Measurements from ENCODE around the gene POLR3F.
"Not testable (repeated sequence)": the region's sequence is repeated elsewhere in the genome, so short reads cannot be mapped to it uniquely, and the experiment has no call there.

The POLR3F gene, protein sequence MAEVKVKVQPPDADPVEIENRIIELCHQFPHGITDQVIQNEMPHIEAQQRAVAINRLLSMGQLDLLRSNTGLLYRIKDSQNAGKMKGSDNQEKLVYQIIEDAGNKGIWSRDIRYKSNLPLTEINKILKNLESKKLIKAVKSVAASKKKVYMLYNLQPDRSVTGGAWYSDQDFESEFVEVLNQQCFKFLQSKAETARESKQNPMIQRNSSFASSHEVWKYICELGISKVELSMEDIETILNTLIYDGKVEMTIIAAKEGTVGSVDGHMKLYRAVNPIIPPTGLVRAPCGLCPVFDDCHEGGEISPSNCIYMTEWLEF

DNA sequence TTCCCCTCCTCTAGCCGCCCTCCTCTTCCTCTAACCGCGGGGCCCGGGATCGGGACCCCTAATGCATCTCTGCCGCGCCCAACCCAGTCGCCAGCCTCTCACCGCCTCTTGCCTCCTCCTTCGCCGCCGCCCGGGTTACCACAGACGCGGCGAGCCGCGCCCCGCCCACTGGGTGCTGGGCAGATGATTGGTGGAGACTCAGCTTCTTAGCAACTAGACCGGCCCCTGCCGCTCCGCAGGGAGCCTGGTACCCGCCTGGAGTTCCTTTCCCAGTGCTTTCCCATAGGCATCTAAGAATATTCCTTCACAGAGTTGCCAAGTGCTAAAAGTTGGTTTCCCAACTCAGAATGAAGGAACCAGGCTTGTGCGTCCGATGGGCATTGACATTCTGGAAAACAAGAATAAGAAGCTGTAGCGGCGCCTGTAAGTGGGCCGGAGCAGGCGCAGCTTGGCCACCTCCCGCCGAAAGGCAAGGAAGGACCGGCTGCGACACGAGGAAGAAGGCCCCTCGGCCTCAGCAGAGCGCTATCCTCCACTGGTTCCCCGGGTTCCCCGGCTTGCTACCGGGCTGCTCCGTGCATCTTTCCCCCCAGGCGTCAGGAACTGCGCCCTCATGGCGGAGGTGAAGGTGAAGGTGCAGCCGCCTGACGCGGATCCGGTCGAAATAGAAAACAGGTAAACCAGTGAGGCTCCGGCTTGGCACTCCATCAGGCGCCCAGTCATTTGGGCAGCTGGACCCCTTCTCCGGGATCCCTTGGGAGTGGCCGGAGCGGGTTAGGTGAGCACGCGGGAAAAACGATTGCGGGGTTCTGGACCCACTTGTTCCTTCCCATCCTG, at the start of gene POLR3F, which contains the start of gene DZANK1:
POLR3F (plus strand) TSS at position 497 of the 837 bp plus-strand sequence; CDS start at position 614, 117 bp downstream.
DZANK1 (minus strand) TSS at position 137 of the 837 bp plus-strand sequence. CDS start 1,672 bp downstream, outside the sequence.
- DNase-seq (ENCODE audit: low read depth), result peak; percentile 85

DNA sequence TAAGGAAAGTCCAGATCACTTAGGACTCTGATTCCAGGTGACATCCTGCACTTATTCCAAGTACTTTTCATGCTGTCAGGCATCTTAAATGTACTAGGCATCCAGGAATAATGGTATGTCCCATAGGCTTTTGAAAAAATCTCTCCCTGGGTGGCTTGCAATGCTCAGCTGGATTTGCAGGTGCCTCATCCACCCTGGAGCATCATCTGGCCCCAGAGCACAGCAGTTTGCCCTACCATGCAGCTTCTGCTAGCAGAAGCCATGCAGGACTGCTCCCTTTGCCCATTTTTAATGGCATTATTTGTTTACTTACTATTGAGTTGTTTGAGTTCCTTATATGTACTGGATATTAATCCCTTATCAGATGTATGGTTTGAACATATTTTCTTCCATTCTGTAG, 45.6 kb upstream of the POLR3F start:
- no peak for DNase-seq (ENCODE audit: low read depth)

DNA sequence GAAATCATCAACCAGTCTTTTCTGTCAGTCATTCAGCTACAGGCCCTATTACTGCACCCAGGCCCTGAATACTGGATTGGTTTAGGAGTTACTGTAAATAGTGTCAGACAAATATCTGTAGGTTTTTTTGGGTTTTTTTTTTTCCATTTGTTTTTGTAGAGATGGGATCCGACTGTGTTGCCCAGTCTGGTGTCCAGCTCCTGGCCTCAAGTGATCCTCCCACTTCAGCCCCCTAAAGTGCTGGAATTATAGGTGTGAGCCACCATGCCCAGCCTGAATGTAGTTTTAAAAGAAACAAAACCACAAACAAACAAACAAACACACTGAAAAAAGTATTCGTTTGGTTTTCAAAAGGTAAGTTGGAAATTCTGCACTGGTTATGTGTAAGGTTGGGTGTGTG, 40.0 kb upstream of the POLR3F start:
- DNase-seq (ENCODE audit: low read depth), result no peak

DNA sequence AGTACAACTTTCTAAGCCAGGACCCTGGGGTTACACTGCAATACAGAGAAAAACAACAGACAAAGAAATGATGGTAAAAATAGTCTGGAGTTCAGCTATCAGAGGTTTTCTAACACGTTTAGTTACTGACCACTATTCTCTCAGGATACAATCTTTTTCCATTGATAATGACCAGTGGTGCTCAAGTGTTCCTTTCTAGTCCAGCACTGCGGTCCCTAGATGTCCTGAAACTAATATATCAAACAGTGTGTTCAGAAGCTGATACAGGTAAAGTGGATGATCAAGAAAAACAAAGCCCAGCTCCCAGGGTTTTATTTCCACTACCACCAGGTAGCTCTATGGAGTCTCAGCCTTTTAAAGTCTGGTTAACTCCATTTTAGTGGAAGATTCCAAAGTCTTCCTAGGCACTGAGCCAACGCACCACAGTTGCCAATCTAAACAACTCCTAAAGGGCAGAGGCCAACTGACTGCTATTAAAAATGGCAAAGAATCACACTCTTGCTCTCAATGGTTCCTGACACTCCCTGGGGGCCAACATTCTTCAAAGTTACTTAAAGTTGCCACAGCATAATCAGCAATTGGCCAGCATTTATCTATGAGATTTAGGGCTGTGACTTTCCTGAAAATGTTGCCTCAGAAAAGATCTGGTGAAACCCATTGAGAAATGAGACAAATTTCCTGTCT, 38.6 kb upstream of the POLR3F start:
- DNase-seq (ENCODE audit: low read depth), result no peak

DNA sequence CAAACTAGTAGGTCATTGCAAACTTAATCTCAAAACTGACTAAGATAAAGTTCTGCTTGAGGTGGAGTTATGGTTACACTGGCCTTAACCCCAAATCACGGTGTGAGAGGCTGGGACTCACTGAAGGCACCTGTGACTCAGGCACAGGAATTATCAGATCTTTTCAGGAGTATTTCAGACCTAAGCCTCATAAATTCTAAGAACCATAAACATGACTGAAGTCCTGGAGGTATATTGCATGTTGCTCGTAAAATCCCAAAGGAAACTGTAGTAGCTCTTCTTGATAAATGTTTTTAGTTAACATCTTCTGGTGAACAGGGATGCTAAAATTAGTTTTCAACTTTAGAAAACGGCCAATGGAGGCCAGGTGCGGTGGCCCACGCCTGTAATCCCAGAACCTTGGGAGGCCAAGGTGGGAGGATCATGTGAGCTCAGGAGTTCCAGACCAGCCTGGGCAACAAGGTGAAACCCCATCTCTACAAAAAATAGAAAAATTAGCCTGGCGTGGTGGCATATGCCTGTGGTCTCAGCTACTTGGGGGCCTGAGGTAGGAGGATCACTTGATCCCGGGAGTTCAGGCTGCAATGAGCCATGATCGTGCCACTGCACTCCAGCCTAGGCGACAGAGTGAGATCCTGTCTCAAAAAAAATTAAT, 36.9 kb upstream of the POLR3F start:
- DNase-seq (ENCODE audit: low read depth), result no peak

DNA sequence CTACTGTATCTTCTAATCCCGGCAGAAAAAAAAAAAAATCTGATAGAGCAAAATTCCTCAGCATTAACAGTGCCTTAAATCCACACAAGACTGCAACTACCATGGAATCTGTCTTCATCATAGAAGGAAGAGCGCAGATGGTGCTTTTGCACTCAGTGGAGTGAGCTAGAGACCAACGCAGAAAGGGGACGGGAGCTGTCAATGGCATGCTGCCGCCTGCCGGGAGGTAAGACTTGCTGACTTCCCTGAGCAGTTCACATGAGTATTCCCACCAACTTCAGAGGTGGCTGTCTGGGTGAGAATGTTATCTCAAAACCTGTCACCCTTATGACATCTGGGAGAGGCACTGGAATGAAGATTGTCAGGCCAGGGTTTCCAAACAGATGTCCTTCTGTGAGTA, 36.0 kb upstream of the POLR3F start:
- DNase-seq (ENCODE audit: low read depth), result no peak

DNA sequence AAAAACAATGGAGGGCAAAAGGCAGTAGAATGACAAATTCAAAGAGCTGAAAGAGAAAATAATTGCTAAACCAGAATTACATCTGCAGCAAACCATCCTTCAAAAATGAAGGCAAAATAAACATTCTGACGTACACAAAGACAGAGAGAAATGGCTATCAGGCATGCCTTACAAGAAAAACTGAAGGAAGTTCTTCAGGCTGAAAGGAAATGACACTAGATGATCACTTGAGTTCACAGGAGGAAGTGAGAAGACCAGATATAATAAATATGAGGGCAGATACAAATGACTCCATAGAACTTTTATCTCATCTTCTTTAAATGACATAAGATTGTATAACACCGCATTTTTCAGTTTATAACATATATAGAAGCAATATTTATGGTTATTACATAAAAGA, 30.3 kb upstream of the POLR3F start:
- no peak for DNase-seq (ENCODE audit: low read depth)

DNA sequence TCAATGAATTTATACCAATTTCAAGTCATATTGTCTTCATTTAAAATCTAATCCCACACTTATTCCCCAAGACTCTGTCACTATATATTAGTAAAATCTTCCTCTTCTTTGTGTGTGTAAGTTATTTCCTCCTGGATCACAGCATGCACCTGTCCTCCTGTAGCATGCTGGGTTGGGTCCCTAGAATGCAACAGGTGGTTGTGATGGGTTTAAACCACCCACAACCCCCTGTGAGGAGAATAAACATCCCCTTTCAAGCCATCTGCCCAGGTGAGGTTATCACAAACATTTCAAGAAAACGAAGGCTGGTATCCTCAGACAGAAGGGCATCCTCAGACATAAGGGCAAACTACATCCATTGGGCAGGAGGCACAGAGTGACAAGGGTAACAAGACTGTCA, 26.8 kb upstream of the POLR3F start:
- no peak for DNase-seq (ENCODE audit: low read depth)

DNA sequence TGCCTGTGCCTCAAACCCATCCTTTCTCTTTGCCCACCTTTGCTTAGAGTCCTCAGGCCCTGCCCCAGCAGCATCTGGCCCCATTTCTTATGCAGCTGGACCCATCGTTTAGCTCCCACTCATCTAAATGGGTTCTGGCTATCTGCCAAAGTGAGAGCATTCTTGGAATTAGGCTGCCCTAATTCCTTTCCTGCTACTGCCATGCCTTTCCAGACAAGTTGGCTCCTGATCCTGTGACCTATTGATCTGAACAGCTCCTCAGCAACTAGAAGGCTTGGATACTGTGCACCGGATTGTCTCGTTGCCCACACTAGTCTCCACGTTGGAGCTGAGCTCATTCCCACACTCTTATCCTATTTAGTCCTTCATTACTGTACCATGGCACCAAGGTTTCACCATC, 23.3 kb upstream of the POLR3F start:
- no peak for DNase-seq (ENCODE audit: low read depth)

DNA sequence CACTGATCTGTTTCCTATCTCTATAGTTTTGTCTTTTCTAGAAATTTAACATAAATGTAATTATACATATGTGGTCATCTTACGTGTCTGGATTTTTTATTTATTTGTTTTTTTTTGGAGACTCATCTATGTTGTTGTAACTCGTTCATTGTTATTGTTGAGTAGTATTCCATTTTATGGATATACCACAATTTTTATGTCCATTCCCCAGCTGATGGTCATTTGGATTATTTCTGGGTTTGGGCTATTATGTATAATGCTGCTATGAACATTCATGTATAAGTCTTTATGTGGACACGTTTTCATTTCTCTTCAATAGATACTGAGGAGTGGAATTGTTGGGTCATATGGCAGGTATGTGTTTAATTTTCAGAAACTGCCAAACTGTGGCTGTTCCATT, 10.6 kb upstream of the POLR3F start:
- DNase-seq (ENCODE audit: low read depth), result no peak

DNA sequence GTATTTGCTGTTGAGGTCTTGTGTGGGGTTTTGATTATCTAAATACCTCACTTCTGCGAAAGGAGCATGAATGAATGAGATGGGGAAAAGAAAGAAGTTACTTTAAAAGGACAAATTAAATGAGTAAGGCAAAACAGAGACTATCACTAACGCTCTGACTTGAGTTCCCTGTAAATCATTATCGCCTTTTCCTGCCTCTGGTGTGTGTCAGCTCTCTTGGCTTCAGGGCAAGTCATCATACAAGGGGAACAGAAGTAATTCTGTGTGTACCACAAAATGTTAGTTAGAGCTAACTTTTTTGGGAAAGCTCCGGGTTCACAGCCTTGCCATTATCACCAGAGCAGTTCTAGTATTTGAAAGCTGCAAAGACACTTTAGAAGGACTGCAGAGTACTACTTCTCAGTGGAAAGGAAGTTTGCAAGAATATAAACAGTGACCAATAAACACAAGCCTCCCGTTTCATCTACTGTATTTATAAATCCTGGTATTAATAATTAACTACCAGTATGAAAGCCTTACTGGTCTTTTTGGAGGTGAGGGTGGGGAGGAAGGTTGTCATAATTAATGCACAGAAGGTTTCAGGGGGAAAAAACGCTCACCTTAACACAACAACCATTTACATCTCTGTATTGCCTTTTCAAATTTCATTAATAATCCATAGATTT, 1.5 kb upstream of the POLR3F start:
- no peak for DNase-seq (ENCODE audit: low read depth)

DNA sequence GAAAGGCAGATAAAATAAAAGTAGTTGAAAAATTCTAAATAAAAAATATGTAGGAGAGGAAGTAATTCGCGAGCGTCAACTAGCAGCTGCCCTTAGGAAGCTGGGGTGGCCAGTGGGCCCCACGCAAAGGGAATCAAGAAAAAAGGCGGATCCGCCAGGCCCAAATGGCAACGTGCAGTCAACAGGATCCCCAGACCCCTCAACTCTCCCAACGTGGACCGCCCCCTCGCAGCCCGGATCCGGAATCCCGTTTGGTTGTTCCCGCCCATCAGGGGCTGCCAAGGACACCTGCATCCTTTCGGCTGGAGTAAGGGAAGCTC, 656 bp upstream of the POLR3F start:
- DNase-seq (ENCODE audit: low read depth), result no peak

DNA sequence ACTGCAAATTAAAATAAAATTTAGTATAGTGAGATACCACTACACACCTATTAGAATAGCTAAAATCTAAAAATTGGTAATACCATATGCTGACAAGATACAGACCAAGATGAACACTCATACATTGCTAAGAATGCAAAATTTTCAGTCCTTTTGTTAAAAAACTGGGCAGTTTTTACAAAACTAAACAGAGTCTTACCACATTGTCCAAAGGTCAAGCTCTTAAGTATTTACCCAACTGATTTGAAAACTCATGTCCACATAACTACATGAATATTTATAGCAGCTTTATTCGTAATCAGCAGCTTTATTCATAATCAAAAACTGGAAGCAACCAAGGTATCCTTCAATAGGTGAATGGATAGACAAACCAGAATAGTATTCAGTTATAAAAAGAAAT, 10.0 kb downstream of the POLR3F start:
- DNase-seq (ENCODE audit: low read depth), result no peak

DNA sequence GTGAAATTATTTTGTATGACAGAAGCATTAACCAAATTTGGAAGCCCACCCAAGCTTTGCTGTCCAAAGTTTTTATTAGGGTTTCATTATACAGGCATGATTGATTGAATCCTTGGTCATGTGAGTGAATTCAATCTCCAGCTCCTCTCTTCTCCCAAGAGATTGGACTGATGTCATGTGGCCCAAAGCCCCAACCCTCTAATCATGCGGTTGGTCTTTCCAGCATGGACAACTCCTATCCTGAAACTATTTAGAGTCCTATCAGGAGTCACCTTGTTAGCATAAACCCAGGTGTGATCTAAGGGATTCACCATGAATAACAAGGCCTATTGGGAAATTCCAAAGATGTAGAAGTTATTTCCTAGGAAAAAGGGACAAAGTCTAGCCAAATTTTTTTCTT, 10.6 kb downstream of the POLR3F start:
- no peak for DNase-seq (ENCODE audit: low read depth)

DNA sequence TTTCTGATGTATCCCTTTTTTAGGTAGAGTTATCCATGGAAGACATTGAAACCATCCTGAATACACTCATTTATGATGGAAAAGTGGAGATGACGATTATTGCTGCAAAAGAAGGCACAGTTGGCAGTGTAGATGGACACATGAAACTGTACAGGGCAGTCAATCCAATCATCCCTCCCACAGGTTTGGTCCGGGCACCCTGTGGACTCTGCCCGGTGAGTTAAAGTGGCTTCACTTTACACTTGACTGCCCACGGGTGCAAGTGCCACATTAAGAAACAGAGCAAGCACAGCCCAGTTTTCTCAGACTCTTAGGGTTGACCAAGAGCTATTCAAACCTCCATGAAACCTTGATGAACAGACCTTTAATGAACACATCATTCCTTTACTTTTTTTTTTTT, 14.4 kb downstream of the POLR3F start:
- no peak for DNase-seq (ENCODE audit: low read depth)

DNA sequence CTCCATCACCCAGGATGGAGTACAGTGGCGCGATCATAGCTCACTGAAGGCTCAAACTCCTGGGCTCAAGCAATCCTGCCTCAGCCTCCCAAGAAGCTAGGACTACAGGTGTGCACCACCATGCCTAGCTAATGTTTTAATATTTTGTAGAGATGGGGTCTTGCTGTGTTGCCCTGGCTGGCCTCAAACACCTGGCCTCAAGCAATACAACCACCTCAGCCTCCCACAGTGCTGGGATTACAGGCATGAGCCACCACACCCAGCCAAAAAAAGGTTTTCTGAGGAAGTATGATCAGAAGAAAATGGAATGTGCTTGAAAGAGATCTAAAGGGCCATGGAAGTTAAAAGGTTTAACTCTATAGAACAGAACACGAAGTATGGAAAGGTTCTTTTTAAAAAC, 21.1 kb downstream of the POLR3F start:
- DNase-seq (ENCODE audit: low read depth), result no peak

DNA sequence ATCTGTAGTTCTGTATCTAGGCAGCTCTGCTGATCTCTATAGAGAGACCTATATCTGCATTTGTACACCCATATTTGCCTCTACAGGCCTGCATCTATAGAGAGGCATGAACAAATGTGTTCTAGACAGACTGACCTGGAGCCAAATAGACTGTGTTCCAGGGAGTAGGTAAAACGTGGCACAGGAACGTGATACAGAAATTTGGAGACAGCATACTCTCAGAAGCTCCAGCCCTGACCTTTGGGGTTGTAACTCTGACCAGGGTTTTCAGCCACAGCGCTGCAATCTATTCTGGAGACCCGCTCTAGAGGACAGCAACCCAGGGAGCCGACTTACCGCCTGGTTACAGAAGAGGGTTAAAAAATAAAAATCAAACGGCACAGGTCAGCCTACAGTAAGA, 28.9 kb downstream of the POLR3F start:
- DNase-seq (ENCODE audit: low read depth), result no peak

DNA sequence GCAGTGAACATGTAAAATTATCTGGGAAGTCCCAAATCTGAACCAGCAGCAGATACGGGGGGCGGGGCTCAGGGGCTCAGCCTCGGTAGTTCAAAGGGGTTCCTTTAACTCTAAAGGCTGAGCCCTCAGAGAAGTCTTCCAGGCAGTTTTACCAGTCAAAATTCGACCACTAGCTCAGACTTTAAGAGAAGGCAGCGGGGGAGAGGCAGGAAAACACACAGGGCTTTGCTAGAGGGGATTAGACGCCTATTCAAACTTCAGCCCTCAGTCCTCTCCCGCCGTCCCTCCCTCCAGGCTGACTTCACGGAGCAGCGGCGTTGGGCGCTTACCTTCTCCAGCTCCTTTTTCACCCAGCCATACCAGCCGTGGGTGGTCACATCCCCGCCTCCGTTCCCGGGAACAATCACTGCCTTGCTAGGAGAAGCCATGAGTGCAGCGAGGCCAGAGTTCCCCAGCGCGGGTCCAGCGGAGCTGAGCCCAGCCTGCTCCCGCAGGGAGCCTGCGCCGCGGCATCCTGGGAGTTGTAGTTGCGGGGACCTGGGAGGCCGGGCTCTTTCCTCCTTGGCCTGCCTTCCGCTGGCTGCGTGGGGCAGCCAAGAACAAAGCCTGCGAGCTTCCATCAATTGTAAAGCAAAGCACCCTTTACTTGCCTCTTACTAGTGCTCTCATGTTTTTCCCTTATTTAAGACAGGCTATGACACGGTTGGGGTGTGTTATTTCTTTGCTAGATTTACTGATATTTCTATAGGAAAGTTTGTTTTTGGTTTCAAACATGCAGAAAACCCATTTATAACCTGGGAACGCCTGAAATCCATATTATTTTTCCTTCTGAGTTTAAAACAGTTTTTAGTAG, 29.8 kb downstream of the POLR3F start, which contains the start of gene RBBP9:
RBBP9 (minus strand) TSS at position 486 of the 853 bp plus-strand sequence; CDS start at position 428, 58 bp downstream.
- peak; percentile 48 for DNase-seq (ENCODE audit: low read depth)

DNA sequence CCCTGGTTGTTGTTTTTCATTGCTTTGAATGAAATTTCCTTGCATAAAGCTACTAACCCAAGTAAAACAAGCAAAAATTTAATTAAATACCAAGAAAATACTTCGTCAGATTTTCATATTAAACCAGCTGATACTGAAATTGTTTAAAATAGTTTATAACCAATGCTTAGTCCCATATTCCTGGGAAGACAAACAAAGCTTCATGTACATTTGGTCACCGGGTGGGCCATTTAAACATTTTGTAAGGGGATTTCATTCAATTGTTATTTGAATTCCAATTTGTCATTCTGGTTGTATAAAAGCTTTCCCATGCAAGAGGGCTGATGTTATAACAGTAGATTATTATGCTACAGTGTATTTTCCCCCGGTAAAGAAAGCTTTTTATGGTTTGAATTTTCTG, 30.4 kb downstream of the POLR3F start:
- DNase-seq (ENCODE audit: low read depth), result no peak

DNA sequence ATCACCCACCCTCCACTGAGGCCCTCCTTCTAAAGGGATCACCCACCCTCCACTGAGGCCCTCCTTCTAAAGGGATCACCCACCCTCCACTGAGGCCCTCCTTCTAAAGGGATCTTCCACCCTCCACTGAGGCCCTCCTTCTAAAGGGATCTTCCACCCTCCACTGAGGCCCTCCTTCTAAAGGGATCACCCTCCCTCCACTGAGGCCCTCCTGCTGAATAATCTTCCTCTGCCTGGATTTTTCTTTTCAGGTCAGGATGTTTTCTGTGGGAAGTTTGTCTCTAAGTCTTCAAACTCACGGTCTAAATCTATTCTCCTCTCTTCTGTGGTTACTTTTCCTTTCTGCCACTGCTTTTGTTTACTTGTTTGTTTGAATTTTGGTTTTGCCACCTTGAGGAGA, 34.5 kb downstream of the POLR3F start:
- DNase-seq (ENCODE audit: low read depth), result not testable (repeated sequence)

Measured in T-helper 22 cell (primary cell).